C4-2B (cell line): ENCODE data around the gene UGT1A7.

ENCODE experiments used
- CTCF ChIP-seq: fragments of 450-650 bp; conservative IDR thresholded peaks from 2 replicates; pipeline ENCODE4 v1.5.1; 2017; ENCODE audit warnings: mild to moderate bottlenecking
- ZFX ChIP-seq: fragments of 450-650 bp; IDR thresholded peaks from 2 replicates; pipeline ENCODE4 v1.6.1; 2017

- no peak for TF ChIP-seq CTCF
- no peak for TF ChIP-seq ZFX
Observed at GRCh38 chr2:233700028-233700635, 18.4 kb downstream of the UGT1A7 start.
